GM12874 (cell line): Measurements from ENCODE around the gene MAP3K4.

Experiments used
- CTCF ChIP-seq: IDR thresholded peaks from 2 replicates; pipeline ENCODE4 v1.5.1; 2011; ENCODE audit warnings: low read depth, mild to moderate bottlenecking, control low read depth, low read length, moderate library complexity; ENCODE audit not compliant: insufficient read depth

Gene MAP3K4

GRCh38 chr6:160990847-160991405 is 643 bp upstream of the MAP3K4 start:
- no peak for TF ChIP-seq CTCF

DNA sequence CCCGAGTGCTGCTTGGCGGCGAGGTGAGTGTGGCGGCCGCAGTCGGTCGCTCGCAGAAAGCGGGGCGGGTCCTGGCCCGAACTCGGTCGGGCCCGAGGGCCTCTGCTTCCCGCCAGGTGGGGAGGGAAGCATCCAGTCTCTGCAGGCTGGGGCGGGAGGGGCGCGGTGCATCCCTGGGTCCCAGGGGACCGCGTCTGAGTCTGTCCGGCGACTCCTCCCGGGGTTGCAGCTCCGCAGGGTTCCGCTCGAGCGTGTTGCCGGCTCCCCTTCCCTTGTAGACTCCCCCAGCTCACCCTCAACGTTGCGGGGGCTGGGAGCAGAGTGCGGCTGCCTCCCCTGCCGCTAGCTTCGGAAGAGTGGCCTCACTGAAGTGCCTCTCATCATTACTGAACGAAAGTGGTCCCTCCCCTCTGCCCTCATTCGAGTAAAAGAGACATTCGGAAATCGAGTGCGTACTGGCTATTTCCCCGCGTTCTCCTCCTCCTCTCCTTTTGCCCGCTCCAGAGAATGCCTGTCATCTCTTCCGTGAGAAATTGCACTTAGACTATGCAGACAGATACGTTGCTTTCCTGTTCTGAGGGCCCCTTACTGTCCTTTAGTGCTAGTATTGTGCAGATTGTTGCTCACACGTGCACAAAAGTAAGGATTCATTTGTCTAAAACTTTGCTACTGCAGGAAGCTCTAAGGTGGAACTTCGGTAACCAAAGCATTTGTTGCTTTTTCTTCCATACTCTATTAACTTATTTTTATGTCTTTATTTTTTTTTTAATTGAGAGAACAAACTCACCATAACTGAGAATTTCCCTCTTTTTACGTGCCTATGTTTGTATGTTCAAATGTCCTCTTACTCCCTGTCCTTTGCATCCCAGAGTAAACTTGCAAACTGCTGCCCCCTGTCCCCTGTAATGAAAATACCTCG is 751 bp downstream of the MAP3K4 start:
- TF ChIP-seq CTCF = peak; percentile 43; the same call in 1 of the 2 replicates

DNA sequence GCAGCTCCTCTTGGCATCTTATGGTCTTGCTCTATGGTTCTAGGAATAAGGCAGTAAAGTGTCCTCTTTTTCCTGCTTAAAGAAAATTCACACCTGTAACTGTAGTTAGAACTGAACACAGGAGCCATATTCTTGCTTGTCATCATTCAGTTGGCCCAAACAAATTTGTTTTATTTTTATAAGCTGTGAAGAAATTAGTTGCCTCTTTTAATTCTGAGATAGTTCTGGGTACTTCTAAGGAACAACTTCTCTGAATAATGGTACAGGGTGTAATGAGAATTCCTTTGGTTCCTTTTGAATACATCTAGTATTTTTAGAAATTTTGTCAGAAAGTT is 1.4 kb downstream of the MAP3K4 start:
- TF ChIP-seq CTCF = no peak

DNA sequence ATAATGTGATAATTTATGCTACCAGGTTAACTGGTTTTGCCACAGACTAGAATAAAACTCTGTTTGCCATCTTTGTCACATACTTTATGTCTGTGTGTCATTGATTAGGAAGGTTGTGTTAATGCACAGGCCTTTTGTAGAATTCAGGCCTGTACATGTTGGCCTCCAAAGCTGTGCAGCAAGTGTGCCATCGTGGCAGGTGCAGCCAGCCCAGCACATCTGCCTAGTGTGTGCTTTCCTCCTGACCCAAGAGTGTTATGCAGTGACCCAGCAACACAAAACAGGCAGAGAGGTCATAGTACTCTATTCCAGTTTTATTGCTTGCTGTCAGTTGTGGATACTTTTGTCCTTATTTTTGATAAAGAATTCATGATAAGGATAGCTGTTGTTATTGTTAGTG is 3.7 kb downstream of the MAP3K4 start:
- no peak for TF ChIP-seq CTCF

GRCh38 chr6:160996131-160996601 is 4.6 kb downstream of the MAP3K4 start:
- no peak for TF ChIP-seq CTCF

DNA sequence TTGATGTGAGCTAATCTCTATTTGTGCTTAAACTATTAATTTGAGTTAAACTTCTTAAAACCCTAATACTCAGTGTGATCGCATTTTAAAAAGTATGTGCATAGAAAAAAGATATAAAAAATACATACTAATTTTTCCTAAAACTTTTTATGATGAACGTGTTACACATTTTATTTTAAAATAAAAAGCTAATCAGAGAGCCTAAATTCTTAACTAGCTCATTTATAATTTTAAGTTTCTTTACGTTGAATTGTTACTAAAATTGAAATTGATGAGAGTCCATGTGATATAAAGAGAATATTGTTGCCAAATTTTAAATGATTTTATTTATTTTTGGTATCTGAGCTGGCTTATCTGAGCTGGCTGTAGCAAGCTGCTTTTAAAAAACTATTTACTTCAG is 6.6 kb downstream of the MAP3K4 start:
- TF ChIP-seq CTCF = no peak

GRCh38 chr6:160998766-160999165 is 7.2 kb downstream of the MAP3K4 start:
- TF ChIP-seq CTCF = no peak
